ENCODE data around the gene TOR3A. TPM values are rescaled to one million over a fixed set of nuclear protein-coding genes. Genes with fewer than 3 reads are reported as not detected.

TOR3A gene
- total and polyA plus RNA-seq, 3 donors from 2014 or later: 10.1 to 17.6 (median 16.3) TPM

- H3K9me3 ChIP-seq: no peaks in the 10 kb centered on the region
- H3K4me1 ChIP-seq: no peaks in the 10 kb centered on the region
- TF ChIP-seq CTCF (IDR thresholded peaks at IDR 0.05): no peak
- no peak for TF ChIP-seq POLR2A (IDR thresholded peaks at IDR 0.05)
- DNase-seq: no peak
- no peaks in the 10 kb centered on the region for H3K36me3 ChIP-seq (ENCODE audit: low read depth, missing control alignments)
- H3K4me3 ChIP-seq: no peak overlapping the region
- no peak overlapping the region for H3K27ac ChIP-seq
- H3K27me3 ChIP-seq: no peaks in the 10 kb centered on the region
- intact Hi-C loops (cut with DNase I; ENCODE audit: low total_unique reads): no loop called here
Observed at GRCh38 chr1:179047636-179047997, 34.3 kb upstream of the TOR3A start.

- Histone ChIP-seq H3K27me3 (no peaks in the 10 kb centered on the region), H3K36me3 (ENCODE audit: low read depth, missing control alignments) (no peaks in the 10 kb centered on the region), H3K4me3 (no peak overlapping the region), H3K9me3 (no peaks in the 10 kb centered on the region), H3K27ac (no peak overlapping the region), H3K4me1 (no peaks in the 10 kb centered on the region)
- no peak for TF ChIP-seq CTCF (IDR thresholded peaks at IDR 0.05)
- TF ChIP-seq POLR2A (IDR thresholded peaks at IDR 0.05): no peak
- intact Hi-C loops (cut with DNase I; ENCODE audit: low total_unique reads): no loop called here
- DNase-seq: no peak
- WGBS, 2 donors: 96 to 97% methylated on average over 1 of the region's 1 CpG
Observed at GRCh38 chr1:179048339-179049124, 33.3 kb upstream of the TOR3A start.

GRCh38 chr1:179052776-179053175 lies 29.1 kb upstream of the TOR3A start:
- H3K27me3 ChIP-seq: no peaks in the 10 kb centered on the region
- 59 to 78% methylated on average over 2 of the region's 2 CpGs for WGBS, 2 donors
- no peaks in the 10 kb centered on the region for H3K9me3 ChIP-seq
- TF ChIP-seq CTCF (IDR thresholded peaks at IDR 0.05) (no peak), POLR2A (IDR thresholded peaks at IDR 0.05) (no peak)
- H3K4me3 ChIP-seq: no peak overlapping the region
- intact Hi-C loops (cut with DNase I; ENCODE audit: low total_unique reads): no loop called here
- DNase-seq: no peak
- H3K36me3 ChIP-seq (ENCODE audit: low read depth, missing control alignments): no peaks in the 10 kb centered on the region
- H3K27ac ChIP-seq: no peak overlapping the region
- no peaks in the 10 kb centered on the region for H3K4me1 ChIP-seq

DNA sequence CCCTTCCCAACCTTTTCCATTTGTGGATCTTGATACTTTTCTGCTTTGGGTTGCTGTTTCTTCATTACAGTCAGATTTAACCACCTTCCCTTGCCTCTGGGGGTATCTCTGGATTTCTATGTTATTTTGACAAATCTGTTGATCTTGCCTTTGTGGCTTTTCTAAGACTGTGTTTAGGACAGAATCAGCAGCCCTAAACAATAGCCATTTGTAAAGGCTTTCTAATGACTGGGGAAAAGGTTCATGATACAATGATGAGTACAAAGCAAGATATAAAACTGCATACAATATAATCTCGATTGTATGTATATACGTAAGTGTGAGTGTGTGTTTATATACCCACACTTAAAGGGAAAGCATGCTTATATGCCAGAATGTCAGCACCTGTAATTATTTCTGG lies 28.4 kb upstream of the TOR3A start:
- intact Hi-C loops (cut with DNase I; ENCODE audit: low total_unique reads): no loop called here
- Histone ChIP-seq H3K9me3 (no peaks in the 10 kb centered on the region), H3K4me3 (no peak overlapping the region), H3K27me3 (no peaks in the 10 kb centered on the region), H3K27ac (no peak overlapping the region), H3K36me3 (ENCODE audit: low read depth, missing control alignments) (no peaks in the 10 kb centered on the region), H3K4me1 (no peaks in the 10 kb centered on the region)
- DNase-seq: no peak
- no peak for TF ChIP-seq CTCF (IDR thresholded peaks at IDR 0.05)
- no peak for TF ChIP-seq POLR2A (IDR thresholded peaks at IDR 0.05)
- 80 to 82% methylated on average over 2 of the region's 2 CpGs for WGBS, 2 donors

GRCh38 chr1:179055937-179056336 lies 25.9 kb upstream of the TOR3A start:
- H3K36me3 ChIP-seq (ENCODE audit: low read depth, missing control alignments): no peaks in the 10 kb centered on the region

More at GRCh38 chr1:179055937-179056336, 25.9 kb upstream of the TOR3A start:
- intact Hi-C loops (cut with DNase I; ENCODE audit: low total_unique reads): no loop called here
- peaks cover 6% of the 10 kb centered on the region for H3K4me1 ChIP-seq
- no peaks in the 10 kb centered on the region for H3K27me3 ChIP-seq
- no peaks in the 10 kb centered on the region for H3K9me3 ChIP-seq
- DNase-seq: no peak
- TF ChIP-seq POLR2A (IDR thresholded peaks at IDR 0.05) (no peak), CTCF (IDR thresholded peaks at IDR 0.05) (no peak)
- no peak overlapping the region for H3K4me3 ChIP-seq
- WGBS, 2 donors: 93 to 98% methylated on average over 2 of the region's 2 CpGs
- H3K27ac ChIP-seq: no peak overlapping the region

Measured in testis (tissue), 3 donors.